ACC112 (cell line): ENCODE measurements around the gene IFFO2.

Source experiments
- H2AFZ ChIP-seq: fragments of 200-600 bp; sonication (generic); one replicate; pipeline ENCODE4 v1.6.0; 2017; ENCODE audit warnings: antibody characterized with exemption, low read length; ENCODE audit not compliant: unreplicated experiment
- H3K27ac ChIP-seq: fragments of 200-600 bp; sonication (generic); 2 replicates; pipeline ENCODE4 v1.5.1; 2014; ENCODE audit warnings: low read depth, mild to moderate bottlenecking, antibody characterized with exemption, low read length, moderate library complexity
- H3K27me3 ChIP-seq: fragments of 200-600 bp; sonication (generic); 2 replicates; pipeline ENCODE4 v1.6.1; 2014; ENCODE audit warnings: mild to moderate bottlenecking, antibody characterized with exemption, low read length, moderate library complexity, mixed read lengths; ENCODE audit not compliant: insufficient read depth
- H3K36me3 ChIP-seq: fragments of 200-600 bp; sonication (generic); 2 replicates; pipeline ENCODE4 v1.6.1; 2016; ENCODE audit warnings: mild to moderate bottlenecking, antibody characterized with exemption, low read length, moderate library complexity, mixed read lengths; ENCODE audit not compliant: insufficient read depth
- H3K4me1 ChIP-seq: fragments of 200-600 bp; sonication (generic); one replicate; pipeline ENCODE4 v1.6.1; 2016; ENCODE audit warnings: low read length, mixed read lengths; ENCODE audit not compliant: insufficient read depth, unreplicated experiment, control insufficient read depth
- H3K4me3 ChIP-seq: fragments of 200-600 bp; sonication (generic); 2 replicates; pipeline ENCODE4 v1.5.1; 2014; ENCODE audit warnings: mild to moderate bottlenecking, low read depth, low read length
- H3K79me2 ChIP-seq: fragments of 200-600 bp; sonication (generic); one replicate; pipeline ENCODE4 v1.6.0; 2016; ENCODE audit warnings: low read length; ENCODE audit not compliant: control insufficient read depth, unreplicated experiment, insufficient read depth

The IFFO2 gene

DNA sequence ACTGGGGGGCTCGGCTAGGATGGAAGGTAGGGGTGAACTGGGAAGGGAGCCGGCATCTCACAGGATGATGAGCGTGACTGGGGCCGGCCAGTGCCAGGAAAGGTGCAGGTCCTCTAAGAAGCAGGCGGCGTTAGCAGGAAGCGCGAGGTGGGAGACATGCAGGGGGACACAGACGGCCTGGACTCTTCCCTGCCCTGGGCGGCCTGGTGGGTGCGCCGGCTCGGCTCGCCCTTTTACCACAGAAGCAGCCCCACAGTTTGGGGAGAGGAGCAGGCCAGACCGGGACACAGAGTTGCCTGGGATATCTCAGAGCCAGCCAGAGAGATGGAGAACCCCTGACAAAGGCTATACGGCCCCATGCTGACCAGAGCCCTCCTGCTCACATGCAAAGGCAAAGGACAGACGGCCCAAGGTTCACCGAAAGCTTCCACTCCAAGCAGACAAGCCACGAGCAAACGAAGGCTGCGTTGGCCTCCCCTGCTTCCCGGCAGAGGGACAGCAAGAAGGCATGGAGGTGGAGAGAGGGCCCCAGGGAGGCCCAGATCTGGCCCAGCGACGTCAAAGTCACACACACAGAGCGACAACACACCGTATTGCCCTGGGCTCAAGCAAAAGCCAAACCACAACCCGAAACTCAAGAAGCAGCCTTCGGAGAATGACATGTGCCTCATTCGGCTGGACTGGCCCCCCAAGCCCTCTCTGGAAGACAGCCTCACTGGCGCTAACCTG is 39.2 kb downstream of the IFFO2 start:
- Histone ChIP-seq H3K36me3 (no peaks in the 10 kb centered on the region), H3K4me1 (peaks cover 13% of the 10 kb centered on the region), H3K79me2 (peaks cover 2% of the 10 kb centered on the region), H3K27me3 (no peaks in the 10 kb centered on the region), H3K4me3 (no peak overlapping the region), H3K27ac (no peak overlapping the region), H2AFZ (no peak overlapping the region)

DNA sequence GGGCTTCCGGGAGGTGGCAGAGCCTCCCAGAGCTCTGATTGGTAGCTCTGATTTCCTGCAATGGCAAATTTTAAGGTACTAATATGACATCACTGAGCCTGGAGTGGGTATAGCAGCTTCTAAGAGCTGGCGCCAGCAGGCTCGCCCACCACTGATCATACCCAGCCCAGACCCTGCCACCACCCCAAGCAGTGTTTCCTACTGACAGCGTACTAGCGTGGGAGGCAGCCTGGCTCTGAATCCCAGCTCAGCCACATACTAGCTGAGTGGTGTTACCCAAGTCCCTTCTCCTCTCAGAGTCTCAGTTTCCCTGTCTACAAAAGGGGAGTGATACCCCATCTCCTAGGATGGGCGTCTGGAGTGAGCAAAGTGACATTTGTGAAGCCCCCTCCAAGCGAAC is 41.1 kb downstream of the IFFO2 start:
- H3K27ac ChIP-seq, result no peak overlapping the region
- H3K27me3 ChIP-seq, result no peaks in the 10 kb centered on the region
- peaks cover 7% of the 10 kb centered on the region for H3K4me1 ChIP-seq
- H3K4me3 ChIP-seq, result no peak overlapping the region
- H3K36me3 ChIP-seq, result no peaks in the 10 kb centered on the region
- no peaks in the 10 kb centered on the region for H3K79me2 ChIP-seq
- no peak overlapping the region for H2AFZ ChIP-seq

GRCh38 chr1:18913065-18913835 is 43.2 kb downstream of the IFFO2 start:
- H3K27me3 ChIP-seq, result no peaks in the 10 kb centered on the region
- no peaks in the 10 kb centered on the region for H3K79me2 ChIP-seq
- no peak overlapping the region for H3K4me3 ChIP-seq
- H3K4me1 ChIP-seq, result peaks cover 7% of the 10 kb centered on the region
- H2AFZ ChIP-seq, result peak overlapping the region; percentile 32
- H3K27ac ChIP-seq, result no peak overlapping the region
- no peaks in the 10 kb centered on the region for H3K36me3 ChIP-seq

GRCh38 chr1:18912550-18912949 is 43.9 kb downstream of the IFFO2 start:
- Histone ChIP-seq H2AFZ (no peak overlapping the region), H3K4me1 (peaks cover 7% of the 10 kb centered on the region), H3K27me3 (no peaks in the 10 kb centered on the region), H3K79me2 (no peaks in the 10 kb centered on the region), H3K36me3 (no peaks in the 10 kb centered on the region), H3K27ac (no peak overlapping the region), H3K4me3 (no peak overlapping the region)

- Histone ChIP-seq H3K4me1 (peaks cover 5% of the 10 kb centered on the region), H3K79me2 (no peaks in the 10 kb centered on the region), H3K36me3 (no peaks in the 10 kb centered on the region), H3K27ac (no peak overlapping the region), H2AFZ (no peak overlapping the region), H3K27me3 (no peaks in the 10 kb centered on the region), H3K4me3 (no peak overlapping the region)
These were observed 47.3 kb downstream of the IFFO2 start for GRCh38 chr1:18908911-18909771.

DNA sequence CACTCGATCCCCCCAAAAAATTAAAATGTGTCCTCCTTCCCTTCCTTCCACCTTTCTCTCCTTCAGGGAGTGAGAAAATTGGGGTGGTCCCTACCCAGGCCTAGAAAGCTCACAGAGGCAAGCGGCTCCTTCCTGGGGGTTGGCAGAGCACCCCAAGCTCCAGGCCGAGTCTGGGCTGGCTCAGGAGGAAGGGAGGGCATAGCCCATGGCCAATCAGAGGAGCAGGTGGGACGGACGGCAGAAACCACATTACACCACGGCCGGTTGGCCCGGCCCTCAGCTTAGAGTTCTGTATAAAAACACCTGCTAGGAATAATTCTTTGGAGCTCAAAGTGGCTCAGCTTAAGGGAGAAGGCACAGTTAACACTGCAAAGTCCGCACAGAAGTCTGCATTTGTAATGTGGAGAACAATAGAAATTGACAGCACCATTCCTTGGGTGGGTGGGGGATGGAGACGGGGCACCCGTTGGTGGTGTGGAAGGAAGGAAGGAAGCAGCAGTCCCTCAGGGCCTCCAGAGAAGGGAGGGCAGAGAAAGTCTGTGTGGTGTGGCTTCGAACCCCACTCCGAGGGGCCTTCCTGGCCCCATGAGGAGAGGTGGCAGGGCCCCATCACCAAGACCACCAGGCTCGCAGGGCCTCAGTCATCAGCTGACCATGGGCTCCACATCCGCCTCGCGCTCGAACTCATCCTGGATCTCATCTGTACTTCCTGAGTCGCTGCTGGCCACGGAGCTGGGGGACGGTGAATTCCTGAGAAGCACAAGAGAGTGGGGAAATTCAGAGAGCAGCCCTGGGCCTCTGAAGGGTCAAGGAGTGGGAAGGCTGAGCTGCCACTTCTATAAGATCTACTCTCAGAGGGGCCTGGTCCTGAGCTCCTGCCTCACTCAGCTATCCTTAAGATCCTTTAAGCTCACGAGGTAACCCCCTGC is 48.3 kb downstream of the IFFO2 start:
- Histone ChIP-seq H3K4me1 (peaks cover under 1% of the 10 kb centered on the region), H3K36me3 (no peaks in the 10 kb centered on the region), H2AFZ (no peak overlapping the region), H3K27me3 (no peaks in the 10 kb centered on the region), H3K79me2 (no peaks in the 10 kb centered on the region), H3K4me3 (no peak overlapping the region), H3K27ac (no peak overlapping the region)

- Histone ChIP-seq H2AFZ (no peak overlapping the region), H3K27me3 (no peaks in the 10 kb centered on the region), H3K4me1 (no peaks in the 10 kb centered on the region), H3K79me2 (no peaks in the 10 kb centered on the region), H3K36me3 (no peaks in the 10 kb centered on the region), H3K27ac (no peak overlapping the region), H3K4me3 (no peak overlapping the region)
These were observed 49.2 kb downstream of the IFFO2 start for GRCh38 chr1:18907021-18907916.

DNA sequence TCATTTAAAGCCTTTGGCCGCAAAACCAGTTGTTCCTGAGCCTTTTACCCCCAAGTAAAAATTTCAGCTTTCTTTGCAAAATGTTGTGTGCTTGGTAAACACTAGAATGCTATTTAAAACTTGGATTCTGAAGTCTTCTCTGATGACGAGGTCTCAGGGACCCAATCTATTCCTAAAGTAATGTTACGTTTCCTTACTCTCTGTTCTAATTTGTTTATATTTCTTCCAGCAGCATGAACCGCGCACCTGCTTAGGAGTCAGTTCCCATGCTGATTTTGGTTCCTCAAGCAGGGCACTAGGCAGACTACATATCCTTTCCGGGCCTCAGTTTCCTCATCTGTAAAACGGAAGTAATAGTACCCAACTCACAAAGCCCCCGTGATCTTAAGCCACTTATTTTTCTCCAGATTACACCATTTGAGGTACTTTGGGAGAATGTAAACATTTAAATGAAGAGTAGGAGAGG is 53.2 kb downstream of the IFFO2 start:
- H3K4me1 ChIP-seq, result no peaks in the 10 kb centered on the region
- peak overlapping the region; percentile 84 for H3K4me3 ChIP-seq
- H3K27ac ChIP-seq, result no peak overlapping the region
- H3K36me3 ChIP-seq, result no peaks in the 10 kb centered on the region
- no peaks in the 10 kb centered on the region for H3K27me3 ChIP-seq
- H3K79me2 ChIP-seq, result no peaks in the 10 kb centered on the region
- peak overlapping the region; percentile 33 for H2AFZ ChIP-seq

- no peaks in the 10 kb centered on the region for H3K27me3 ChIP-seq
- H3K27ac ChIP-seq, result peak within 1 kb of the TSS; percentile 59
- H3K4me1 ChIP-seq, result no peaks in the 10 kb centered on the region
- peak within 1 kb of the TSS; percentile 84 for H3K4me3 ChIP-seq
- no peaks in the 10 kb centered on the region for H3K36me3 ChIP-seq
- H3K79me2 ChIP-seq, result no peaks in the 10 kb centered on the region
- peak within 1 kb of the TSS; percentile 89 for H2AFZ ChIP-seq
These were observed 53.8 kb downstream of the IFFO2 start, which contains the start of gene ALDH4A1 for GRCh38 chr1:18902523-18903290. TSS of gene ALDH4A1 (minus strand) at chr1:18902555. CDS start at chr1:18902523, 32 bp downstream.
